Calu3 (cell line): ENCODE data around the gene ARHGDIA. TPM values are rescaled to one million over a fixed set of nuclear protein-coding genes. Genes with fewer than 3 reads are reported as not detected.
A peak's percentile ranks its signal among the peaks of the same experiment; 100 is the strongest.

Source experiments
- BruUV-seq: library from RNA; stranded (reverse); fragments of 400-500 nt; replicated peaks from 2 replicates; lab custom pipeline; 2021; lab: Mats Ljungman, UMichigan
- CTCF ChIA-PET: fragments of 300-600 bp; sonication (Branson Sonifier 250); formaldehyde crosslinking; loops from one replicate; lab custom pipeline; 2022; ENCODE audit warnings: antibody characterized with exemption; lab: Charles Lee
- DNase-seq: peaks from one replicate; pipeline ENCODE4 v3.0.0; 2022
- H3K27ac Mint-ChIP-seq: one replicate; pipeline ENCODE4 v1.8.0; 2022; ENCODE audit warnings: mixed read lengths; ENCODE audit not compliant: unreplicated experiment
- H3K27me3 Mint-ChIP-seq: one replicate; pipeline ENCODE4 v1.8.0; 2022; ENCODE audit warnings: mixed read lengths; ENCODE audit not compliant: unreplicated experiment
- H3K36me3 Mint-ChIP-seq: one replicate; pipeline ENCODE4 v1.8.0; 2022; ENCODE audit warnings: mild to moderate bottlenecking, moderate library complexity, mixed read lengths; ENCODE audit not compliant: insufficient read depth, unreplicated experiment
- H3K4me1 Mint-ChIP-seq: one replicate; pipeline ENCODE4 v1.8.0; 2022; ENCODE audit warnings: mild to moderate bottlenecking, low read depth, mixed read lengths; ENCODE audit not compliant: unreplicated experiment
- H3K4me3 Mint-ChIP-seq: one replicate; pipeline ENCODE4 v1.8.0; 2022; ENCODE audit warnings: mild to moderate bottlenecking, low read depth, moderate library complexity, mixed read lengths; ENCODE audit not compliant: unreplicated experiment
- H3K9me3 Mint-ChIP-seq: one replicate; pipeline ENCODE4 v1.8.0; 2022; ENCODE audit warnings: low read depth, mixed read lengths; ENCODE audit not compliant: unreplicated experiment
- intact Hi-C: fragments of 100-400 bp; cut with micrococcal nuclease; formaldehyde crosslinking; loops from one replicate; pipeline ENCODE4 v1.10.0; 2022; ENCODE audit not compliant: unreplicated experiment
- total RNA-seq: library from RNA; stranded (reverse); gene quantifications from 2 replicates; pipeline ENCODE4 v1.2.3, GENCODE V29; 2022
- TF ChIP-seq, protein P1 (sequence below): fragments of 200-600 bp; IDR thresholded peaks from one replicate; pipeline ENCODE4 v1.8.0; 2022; ENCODE audit warnings: antibody characterized with exemption; ENCODE audit not compliant: unreplicated experiment

ARHGDIA gene
- total RNA-seq, 1 experiment from 2014 or later, result 273 TPM

DNA sequence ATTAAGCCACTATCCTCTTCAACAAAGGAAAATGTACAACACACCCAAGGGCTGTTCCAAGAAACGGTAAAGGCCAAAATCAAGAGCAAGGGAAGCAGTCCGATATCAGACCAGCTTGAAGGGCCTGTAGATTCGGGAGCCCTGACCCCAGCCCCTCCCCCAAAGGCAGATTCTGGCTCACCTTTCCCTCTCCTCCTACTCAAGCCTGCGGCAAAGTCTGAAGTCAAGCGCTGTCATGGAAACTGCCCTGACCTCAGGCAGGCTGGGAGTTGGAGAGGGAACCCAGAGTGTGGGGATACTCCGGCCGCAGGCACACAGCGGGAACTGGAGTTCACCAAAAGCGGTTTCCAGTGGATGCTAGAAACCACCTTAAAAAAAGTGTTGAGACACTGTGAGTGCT lies 18.5 kb upstream of the ARHGDIA start:
- CTCF ChIA-PET, result no interaction called here
- no TSS peak for BruUV-seq
- no peaks in the 10 kb centered on the region for H3K9me3 Mint-ChIP-seq
- H3K36me3 Mint-ChIP-seq, result peaks cover 86% of the 10 kb centered on the region
- H3K27me3 Mint-ChIP-seq, result no peaks in the 10 kb centered on the region
- intact Hi-C loops, result no loop called here
- H3K27ac Mint-ChIP-seq, result peak overlapping the region; percentile 47
- H3K4me3 Mint-ChIP-seq, result peak overlapping the region; percentile 92
- DNase-seq, result no peak
- TF ChIP-seq, protein P1, sequence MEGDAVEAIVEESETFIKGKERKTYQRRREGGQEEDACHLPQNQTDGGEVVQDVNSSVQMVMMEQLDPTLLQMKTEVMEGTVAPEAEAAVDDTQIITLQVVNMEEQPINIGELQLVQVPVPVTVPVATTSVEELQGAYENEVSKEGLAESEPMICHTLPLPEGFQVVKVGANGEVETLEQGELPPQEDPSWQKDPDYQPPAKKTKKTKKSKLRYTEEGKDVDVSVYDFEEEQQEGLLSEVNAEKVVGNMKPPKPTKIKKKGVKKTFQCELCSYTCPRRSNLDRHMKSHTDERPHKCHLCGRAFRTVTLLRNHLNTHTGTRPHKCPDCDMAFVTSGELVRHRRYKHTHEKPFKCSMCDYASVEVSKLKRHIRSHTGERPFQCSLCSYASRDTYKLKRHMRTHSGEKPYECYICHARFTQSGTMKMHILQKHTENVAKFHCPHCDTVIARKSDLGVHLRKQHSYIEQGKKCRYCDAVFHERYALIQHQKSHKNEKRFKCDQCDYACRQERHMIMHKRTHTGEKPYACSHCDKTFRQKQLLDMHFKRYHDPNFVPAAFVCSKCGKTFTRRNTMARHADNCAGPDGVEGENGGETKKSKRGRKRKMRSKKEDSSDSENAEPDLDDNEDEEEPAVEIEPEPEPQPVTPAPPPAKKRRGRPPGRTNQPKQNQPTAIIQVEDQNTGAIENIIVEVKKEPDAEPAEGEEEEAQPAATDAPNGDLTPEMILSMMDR, result no peak
- no peaks in the 10 kb centered on the region for H3K4me1 Mint-ChIP-seq

DNA sequence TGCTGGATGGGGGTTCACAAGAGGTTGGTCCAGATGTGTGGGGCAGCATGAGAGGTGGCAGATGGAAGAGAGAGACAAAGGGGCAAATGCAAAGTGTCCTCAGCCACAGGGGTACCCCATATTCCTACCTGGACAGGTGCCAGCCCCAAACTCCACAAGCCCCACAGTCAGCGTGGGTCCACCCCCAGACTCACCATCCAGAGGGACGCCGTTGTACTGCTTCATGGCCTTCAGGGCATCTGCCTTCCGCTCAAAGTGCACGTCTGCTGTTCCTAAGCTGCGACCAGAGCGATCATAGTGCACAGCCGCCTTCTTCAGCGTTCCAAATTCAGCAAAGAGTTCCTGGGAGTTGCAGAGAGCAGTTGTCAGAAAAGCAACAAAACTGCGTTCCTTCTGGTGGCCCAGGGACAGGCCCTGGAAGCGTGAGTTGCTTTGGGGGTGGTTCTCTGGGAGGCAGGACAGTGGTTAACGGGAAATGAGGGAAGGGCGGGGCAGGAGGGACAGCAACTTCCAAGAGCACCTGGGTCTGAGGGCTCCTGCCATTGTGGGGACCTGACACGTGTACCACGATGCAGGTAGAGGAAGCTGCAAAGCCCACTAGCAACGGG lies 18.0 kb upstream of the ARHGDIA start:
- Mint-ChIP-seq H3K4me3 (peak overlapping the region; percentile 92), H3K36me3 (peaks cover 88% of the 10 kb centered on the region), H3K27me3 (no peaks in the 10 kb centered on the region), H3K27ac (peak overlapping the region; percentile 47), H3K4me1 (no peaks in the 10 kb centered on the region), H3K9me3 (no peaks in the 10 kb centered on the region)
- CTCF ChIA-PET, result no interaction called here
- TF ChIP-seq, protein P1, result no peak
- no TSS peak for BruUV-seq
- DNase-seq, result no peak
- intact Hi-C loops, result no loop called here

GRCh38 chr17:81888105-81888987 lies 17.2 kb upstream of the ARHGDIA start:
- CTCF ChIA-PET, result interaction anchor here (0.6 kb wide), 1 partner anchor 359 kb away, joined by 3 read pairs; no protein-coding TSS in a partner anchor
- H3K27ac Mint-ChIP-seq, result peak overlapping the region; percentile 47
- TF ChIP-seq, protein P1, result no peak
- no peaks in the 10 kb centered on the region for H3K9me3 Mint-ChIP-seq
- no peak for DNase-seq
- H3K36me3 Mint-ChIP-seq, result peaks cover 84% of the 10 kb centered on the region
- intact Hi-C loops, result no loop called here
- no peaks in the 10 kb centered on the region for H3K27me3 Mint-ChIP-seq
- peak overlapping the region; percentile 92 for H3K4me3 Mint-ChIP-seq
- H3K4me1 Mint-ChIP-seq, result no peaks in the 10 kb centered on the region
- no TSS peak for BruUV-seq

- no peaks in the 10 kb centered on the region for H3K27me3 Mint-ChIP-seq
- H3K4me3 Mint-ChIP-seq, result no peak overlapping the region
- no TSS peak for BruUV-seq
- peaks cover 78% of the 10 kb centered on the region for H3K36me3 Mint-ChIP-seq
- CTCF ChIA-PET, result no interaction called here
- H3K4me1 Mint-ChIP-seq, result no peaks in the 10 kb centered on the region
- no peak for DNase-seq
- H3K9me3 Mint-ChIP-seq, result no peaks in the 10 kb centered on the region
- TF ChIP-seq, protein P1, result no peak
- intact Hi-C loops, result no loop called here
- no peak overlapping the region for H3K27ac Mint-ChIP-seq
These were observed 14.9 kb upstream of the ARHGDIA start for GRCh38 chr17:81885869-81886548.
